Inflammatory macrophage treated with lipopolysaccharide for 1 hour (primary cell): Measurements from ENCODE around the gene RUNX2.
A peak's percentile ranks its signal among the peaks of the same experiment; 100 is the strongest.

ENCODE experiments used
- DNase-seq, 2 donors: peaks; one replicate each; pipeline ENCODE4 v3.0.0-alpha.2; 2020 to 2022

Gene RUNX2

DNA sequence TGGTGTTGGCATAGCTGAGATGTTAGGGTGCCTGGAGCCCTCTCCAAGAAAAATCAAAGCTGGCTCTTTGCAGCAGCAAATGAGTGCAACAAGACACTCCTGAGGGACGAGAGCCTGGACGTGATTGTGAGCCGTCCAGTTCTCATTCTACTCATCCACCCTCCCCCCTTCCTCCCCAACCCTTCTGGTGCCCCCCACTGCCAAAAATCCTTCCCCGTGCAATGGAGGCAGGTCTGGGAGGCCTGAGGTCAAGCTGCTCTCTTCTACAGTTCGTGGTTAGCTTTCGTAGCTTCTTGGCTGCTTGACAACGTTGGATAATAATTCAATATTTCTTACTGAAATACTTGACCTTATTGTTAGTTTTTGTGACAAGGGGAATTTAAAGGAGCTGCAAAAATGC lies 234.9 kb downstream of the RUNX2 start:
- no peak for DNase-seq

DNA sequence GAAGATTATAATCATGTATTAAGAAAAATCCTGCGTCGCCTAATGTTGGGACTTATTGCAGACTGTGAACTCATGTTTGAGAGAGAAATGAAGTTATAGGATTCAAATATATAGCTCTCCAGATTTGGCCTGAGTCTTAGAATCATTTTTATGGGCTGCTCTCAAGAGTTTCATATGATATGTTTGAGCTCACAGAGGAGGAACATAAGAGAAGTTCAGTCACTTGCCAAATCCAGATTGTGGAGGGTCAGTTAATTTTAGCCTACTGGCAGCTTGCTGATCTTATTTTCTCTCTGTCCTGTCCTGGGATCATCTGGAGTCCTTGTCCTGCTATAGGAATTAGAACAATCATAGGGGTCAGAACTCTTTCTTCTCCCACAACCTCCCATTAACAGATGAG lies 235.7 kb downstream of the RUNX2 start:
- DNase-seq, result no peak

DNA sequence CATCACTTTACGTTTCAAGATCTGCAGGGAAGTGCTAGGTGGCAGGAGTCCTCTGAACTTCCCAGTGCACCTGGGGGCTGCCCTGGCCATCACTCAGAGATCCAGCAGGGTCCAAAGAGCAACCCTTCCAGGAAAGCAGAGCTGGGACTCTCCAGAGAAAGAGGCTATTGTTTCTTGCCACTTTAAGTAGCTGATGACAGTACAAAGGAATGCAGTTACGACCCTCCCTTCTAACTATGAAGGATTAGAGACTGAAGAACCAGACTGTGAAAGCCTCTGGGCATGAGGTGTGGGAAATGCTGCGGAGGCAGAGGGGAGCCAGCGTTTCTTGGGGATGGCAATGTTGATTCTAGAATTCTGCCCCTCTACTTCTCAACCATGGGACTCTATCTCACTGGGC lies 238.8 kb downstream of the RUNX2 start:
- no peak for DNase-seq

DNA sequence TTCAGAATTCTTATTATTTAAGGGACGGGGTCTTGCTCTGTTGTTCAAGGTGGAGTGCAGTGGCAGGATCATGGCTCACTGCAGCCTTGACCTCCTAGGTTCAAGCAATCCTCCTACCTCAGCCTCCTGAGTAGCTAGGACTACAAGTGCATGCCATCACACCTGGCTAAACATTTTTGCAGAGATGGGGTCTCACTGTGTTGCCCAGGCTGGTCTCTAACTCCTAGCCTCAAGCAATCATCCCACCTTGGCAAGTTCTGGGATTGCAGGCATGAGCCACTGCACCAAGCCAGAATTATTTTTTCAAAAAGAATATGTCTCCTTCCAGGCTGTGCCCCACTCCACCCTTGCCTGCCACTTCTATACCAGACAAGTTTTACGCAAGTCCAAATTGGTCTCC lies 239.7 kb downstream of the RUNX2 start:
- DNase-seq, result no peak

DNA sequence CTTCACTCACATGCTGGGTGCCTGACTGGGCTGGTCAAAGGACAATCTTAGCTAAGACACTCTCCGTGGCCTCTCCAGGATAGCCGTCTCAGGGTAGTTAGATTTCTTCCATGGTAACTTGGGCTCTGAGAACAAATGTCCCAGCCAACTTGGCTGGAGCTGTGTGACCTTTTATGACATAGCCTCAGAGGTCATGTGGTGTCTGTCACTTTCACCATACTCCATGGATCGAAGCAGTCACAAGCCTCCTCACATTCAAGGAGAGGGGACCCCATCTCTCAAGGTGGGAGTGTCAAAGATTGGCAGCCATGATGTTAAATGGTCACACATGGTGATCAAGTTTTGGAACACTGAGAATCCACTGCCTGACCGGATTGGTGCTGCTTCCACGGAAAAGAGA lies 240.5 kb downstream of the RUNX2 start:
- DNase-seq, result no peak

DNA sequence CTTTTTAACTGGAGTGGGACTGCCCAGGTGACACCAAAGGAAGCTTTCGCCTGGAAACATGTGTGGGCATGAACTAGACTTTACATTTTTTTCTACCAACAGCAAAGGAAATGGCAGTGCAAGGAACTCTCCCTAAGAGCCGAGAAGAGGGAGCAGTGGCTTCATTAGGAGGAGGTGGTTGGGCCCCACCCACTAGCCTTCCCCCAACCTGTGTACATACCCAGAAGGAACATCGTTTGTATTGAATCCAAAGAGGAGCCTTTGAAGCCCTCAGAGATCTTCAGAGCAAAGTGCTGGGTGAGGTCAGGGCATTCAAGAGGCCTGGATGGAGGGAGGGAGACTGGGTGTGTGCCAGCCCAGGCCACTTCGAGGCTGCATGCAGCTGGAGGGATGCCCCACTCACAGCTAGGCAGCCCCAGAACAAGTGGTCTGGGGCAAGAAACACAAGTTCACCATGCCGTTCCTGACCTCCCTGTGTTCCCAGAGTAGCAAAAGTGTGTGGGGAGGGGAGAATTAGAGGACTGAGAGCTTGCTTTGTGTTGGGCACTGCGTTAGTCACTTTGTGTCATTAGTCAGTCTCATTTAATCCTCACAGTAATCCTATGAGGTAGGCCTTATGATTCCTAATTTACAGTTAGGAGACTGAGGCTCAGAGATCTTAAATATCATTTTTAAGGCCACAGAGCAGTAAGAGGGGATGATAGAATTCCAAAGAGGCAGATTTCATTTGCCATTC lies 241.2 kb downstream of the RUNX2 start:
- no peak for DNase-seq

DNA sequence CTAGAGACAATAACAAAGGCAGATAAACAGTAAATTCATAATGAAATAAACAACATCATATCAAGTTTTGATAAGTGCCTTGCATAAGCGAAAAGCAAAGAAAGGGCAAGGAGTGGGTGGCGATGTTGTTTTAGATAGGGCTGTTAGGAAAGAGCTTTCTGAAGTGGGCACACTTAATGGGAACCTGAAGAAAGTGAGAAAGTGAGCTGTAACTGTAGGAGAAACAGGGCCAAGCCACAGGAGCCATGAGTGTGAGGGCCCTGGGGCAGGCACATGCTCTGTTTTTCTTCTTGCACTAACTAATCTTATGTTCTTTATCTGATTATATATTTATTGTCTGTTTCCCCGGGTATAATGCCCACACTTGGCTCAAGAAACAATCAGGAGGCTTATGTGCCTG lies 243.0 kb downstream of the RUNX2 start:
- DNase-seq, result no peak

DNA sequence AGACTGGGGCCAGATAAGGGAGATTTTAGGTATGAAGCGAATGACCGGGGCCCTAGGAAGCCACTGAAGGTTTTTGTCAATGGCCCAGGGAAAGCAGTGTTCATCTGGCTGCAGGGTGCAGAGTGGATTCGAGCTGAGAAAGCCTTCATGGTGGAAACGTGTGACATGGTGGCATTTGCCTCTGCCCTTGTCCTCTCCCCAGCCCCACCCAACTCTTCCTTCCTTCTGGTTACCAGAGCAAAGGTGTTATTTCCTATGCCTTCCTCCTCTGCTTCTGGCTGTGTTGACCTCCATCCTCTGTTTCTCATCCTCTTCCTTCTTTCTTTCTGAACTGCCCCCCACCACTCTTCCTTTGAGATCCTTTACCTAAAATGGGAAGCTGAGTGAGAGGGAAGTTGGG lies 244.7 kb downstream of the RUNX2 start:
- no peak for DNase-seq

DNA sequence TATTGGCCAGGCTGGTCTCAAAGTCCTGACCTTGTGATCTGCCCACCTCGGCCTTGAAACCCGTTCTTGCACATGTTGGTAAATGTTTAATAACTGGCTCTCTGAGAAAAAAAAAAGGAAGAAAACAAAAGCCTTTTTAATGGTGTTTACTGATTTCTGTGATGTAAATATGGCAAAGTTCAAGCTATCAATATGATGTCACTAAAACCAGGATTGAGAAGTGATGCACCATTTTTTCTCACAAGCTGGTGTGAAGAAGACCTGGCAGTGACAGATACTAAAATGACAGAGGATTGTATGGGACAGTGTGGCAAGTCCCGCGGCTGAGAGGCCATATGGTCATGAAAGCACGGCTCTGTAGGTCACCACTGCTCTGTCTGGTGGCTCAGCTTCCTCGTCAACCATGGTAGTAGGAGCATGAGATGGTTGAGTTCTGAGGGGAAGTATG lies 245.9 kb downstream of the RUNX2 start:
- peak; percentile 32 to 86 for DNase-seq

DNA sequence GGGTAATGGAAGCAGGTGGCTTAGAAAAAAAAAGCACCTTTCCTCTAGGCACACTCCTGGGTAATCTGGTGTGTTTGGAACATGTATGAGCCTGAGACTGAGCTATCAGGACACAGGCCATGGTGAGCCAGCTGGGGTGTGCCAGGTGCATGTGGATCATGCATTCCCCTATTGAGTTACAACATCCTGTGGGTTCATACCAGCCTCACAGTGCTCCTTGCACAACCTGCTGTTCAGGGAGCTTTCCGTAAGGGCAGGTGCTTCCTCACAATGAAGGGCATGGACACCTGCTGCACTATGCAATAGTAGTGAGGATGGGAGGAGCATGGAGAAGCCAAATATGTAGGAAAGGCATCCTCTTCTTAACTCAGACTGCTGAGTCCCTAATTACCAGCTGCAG lies 246.8 kb downstream of the RUNX2 start:
- no peak for DNase-seq

DNA sequence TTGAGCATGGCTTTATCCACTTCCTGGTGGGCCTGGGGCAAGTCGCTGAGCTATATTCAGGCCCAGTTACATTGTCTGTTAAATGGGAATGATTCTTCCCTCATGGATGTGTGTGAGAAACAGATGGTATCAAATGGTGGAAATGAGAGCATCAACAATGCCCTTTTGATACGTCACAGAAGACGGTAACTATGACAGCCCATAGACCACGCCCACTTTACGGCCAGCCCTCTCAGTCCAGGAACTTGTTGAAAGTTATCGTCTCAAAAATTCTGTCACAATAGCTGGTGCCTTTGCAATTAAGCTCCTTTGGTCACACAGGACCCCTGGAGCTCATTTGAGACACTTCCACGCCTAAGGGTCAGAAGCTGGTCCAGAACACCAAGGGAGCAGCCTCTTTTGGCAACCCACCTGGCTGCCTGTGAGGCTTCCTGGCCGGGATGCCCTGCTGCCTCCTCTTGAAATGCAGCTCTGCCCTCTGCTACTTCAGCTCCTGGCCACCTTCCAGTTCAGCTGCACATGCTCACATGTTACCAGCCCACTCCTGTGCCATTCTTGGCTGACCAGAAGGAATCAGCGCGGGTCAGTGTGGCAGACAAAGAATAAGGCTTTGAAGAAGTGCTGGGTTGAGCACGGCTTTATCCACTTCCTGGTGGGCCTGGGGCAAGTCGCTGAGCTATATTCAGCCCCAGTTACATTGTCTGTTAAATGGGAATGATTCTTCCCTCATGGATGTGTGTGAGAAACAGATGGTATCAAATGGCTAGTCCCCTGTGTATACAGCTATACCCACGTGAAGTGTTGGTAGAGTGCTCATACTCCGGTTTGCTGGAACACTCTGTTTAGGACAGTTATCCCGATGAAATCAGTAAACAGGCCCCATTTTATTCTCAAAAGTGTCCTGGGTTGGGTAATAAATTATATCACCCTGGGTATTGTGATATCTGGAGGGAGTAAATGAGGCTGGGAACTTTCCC lies 248.8 kb downstream of the RUNX2 start:
- no peak for DNase-seq

DNA sequence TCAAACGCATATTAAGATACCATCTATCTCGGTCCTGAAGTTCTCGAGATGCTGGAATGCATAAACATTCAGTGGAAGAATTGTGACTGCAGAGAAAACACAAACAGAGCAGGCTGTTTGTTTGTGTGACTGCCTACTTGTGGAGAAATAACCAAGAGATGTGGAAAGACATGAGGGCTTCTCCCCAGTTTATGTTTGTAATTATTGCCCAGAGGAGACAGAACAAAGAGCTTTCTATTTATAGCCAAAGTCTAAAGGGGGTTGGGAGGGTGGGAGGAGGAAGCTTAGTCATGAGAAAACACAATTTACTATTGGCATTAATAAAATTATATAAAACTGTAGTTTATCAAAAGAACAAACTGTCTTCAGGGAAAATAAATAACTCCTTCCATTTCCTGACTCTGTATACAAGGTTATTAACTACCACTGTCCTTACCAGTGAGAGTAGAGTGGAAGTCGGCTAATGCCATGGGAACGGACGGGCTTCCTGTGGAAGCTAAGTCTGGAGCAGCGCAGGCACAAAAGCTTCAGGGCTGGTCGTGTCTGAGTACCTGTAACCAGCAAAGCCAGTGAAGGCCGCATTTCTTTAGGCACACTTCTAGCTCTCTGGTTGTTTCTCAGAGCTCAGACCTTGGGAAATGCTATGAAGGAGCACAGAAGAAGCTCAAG lies 249.8 kb downstream of the RUNX2 start:
- no peak for DNase-seq

DNA sequence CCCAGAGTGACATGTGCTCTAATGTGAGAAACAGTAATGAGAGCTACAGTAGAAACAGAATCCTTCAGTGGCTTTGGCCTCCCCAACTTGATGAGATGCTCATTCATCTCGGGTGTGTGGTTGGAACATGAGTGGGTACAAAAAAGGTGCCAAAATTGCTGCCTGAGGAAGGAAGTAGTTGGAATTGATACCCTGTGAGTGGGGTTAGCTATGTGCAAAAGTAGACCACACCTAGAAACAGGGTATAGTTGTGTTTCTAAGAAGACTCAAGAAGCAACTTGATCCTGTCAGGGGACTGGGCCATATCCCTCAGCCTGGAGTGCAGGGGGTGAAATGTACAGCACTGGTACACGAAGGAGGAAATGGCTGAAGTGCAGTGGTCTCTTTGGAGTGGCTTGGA lies 256.0 kb downstream of the RUNX2 start:
- no peak for DNase-seq

DNA sequence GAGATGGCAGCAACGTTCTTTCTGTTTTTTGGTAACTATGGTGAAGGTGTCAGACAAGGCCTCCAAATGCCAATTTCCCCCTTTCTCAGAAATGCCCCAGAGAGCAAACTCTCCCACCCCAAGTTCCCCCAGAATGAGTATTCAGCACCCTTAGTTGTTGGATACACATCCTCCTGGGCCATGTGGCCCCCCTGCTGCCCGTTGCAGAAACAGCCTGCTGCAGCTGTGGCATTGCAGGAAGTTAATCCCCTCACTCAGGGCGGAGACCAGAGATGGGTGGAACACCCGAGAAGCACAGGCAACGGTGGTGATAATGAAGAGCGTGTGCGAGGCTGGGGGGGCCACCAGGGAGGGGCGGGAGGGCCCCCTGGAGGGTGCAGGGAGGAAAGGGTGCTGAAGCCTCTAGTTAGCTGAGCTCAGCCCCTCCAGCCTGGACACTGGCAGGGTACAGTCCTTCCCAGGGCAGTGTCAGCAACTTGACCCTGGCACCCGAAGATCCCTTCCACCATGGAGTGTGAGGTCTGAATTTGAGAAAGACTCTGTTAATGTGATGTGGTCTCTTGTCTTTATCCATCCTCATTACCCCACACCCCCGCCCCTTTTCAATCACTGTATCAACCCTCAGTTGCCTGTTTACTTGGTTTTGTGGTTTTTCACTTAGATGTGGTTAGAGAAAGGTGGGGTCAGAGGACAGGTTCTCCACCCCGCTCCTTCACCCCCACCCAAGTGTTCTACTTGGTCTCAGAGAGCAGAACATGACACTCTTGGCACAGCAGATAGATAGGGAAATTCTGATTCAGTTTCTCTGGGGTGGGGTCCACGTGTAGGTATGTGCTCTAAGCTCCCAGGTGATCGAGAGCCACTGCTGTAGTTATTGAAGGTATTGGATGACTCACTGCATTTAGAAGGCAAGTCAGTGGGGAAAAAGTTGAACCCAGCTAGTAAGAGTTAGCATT lies 258.4 kb downstream of the RUNX2 start:
- DNase-seq, result no peak

DNA sequence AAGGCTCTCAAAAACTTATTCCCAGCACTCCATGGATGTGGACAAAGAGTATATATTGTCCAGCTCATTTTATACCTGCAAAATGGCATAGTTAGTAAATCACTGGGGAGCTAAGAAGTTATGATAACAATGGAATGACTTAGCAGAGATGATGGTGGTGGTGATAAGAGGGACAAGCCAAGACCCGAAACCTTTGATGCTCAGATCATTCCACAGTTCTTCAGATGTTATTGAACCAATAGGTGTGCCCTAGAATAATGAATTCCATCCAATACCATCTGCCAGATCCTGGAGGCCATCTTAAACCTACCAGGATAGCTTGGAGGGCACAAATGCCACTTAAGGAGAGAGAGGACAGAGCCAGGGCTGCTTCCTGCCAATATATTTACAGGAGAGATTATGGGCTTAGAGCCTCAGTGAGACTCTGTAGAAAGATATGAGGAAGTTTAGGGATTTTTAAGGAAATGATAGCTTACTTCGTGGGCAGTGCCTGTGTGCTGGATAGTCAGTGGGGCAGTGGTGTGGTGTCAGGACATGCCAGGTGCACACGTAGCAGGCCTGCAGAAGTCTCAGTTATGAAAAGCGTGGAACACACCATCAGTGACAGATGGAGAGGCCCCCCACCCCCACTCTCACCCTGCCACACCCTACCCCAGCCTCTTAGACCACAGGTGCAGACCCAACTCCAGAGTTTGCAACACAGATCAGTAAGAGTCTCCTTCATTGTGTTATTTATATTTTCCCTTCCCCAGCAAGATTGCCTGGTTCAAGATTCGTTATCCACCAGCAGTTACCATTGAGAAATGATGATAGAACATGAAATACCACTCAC lies 259.3 kb downstream of the RUNX2 start:
- no peak for DNase-seq

DNA sequence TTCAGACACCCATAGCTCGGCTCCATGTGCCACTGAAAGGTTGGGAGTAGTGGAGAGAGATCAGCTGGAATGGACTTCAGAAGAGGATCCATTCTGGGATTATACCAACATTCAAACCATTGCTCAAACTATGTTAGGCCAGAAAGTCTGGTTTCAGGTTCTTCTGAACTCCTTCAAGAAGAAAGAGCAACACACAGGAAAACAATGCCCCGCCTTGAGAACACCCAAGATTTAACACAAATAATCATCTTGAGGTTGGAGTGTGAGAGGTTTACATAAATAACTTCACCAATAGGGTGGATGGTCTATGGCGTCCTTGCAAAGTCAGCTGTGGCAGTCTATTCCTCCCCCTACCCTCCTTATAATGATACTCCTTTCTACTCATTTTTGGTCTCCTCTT lies 261.2 kb downstream of the RUNX2 start:
- DNase-seq, result no peak

DNA sequence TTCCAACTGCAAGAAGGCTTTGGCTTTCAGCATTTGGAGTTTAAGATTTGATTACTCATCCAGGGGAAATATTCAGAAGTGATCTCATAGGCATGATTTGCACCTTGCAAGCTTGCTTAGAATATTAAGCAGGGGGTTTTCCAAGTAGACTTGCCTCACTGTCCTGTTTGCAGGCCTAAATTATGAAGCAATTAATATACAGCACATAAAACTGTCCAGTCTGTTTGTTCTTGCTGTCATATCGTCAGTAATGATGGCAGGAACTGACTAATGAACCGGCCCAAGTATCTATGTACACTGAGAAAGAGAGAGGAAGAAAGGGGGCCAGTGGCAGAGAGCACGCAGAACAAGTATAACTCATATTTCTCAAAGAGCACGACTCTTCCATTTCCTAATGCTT lies 262.1 kb downstream of the RUNX2 start:
- peak; percentile 63 to 85 for DNase-seq

DNA sequence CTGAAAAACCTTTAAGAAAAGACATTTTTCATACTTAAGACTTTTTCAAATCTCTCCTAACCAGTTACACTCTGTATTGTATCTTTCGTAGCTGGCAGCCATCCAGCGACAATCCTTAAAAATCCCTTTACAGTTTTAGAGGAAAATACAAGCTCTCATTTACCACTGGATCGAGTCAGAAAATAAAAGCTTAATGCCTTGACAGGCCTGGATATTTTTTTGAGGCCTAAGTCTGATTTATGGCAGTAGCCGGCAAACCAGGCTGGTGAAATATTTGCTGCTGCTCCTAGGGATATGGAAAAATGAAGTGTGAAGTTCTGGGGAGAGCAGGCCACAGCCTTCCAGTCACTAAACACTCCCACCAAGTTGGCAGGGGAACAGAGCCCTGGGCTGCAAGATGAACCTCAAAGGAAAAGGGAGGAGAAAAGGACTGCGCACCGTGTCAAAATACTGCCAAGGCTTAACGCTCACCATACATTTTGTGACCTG lies 262.6 kb downstream of the RUNX2 start:
- DNase-seq, result no peak

DNA sequence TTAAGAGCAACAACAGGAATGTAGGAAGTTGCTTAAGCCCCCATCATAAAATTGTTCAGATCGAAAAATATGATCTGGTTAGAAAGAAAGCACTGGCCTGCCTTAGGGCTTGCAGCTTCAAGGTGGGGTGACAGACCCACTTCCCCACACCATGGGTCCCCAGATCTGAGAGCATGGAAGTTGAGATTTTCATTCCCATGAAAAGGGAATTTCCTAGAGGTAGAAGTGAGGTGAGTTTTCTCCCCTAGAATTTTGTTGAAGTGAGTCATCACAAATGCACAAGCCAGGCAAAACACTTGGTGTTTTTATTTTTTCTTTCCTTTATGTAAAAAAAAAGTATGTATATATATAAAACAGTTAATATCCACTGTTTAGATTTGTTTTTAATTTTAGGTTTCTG lies 263.2 kb downstream of the RUNX2 start:
- DNase-seq, result no peak

DNA sequence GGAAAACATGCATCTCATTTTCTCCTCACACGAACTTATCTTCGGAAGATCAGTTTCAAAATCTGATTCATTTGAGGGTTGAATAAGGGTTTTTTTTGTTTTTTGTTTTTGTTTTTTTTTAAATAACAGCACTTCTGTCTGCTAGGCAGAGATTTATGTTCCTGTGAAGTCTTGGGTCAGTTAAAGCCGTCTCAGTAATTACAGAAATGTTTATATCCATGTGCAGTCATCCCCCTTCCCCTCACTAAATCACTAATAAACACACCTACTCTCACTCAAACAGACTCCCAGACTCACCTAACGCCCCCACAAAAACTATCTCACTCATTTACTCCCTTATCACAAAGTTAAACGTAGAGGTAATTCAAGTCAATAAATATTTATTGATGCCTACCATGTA lies 263.8 kb downstream of the RUNX2 start:
- DNase-seq, result no peak

DNA sequence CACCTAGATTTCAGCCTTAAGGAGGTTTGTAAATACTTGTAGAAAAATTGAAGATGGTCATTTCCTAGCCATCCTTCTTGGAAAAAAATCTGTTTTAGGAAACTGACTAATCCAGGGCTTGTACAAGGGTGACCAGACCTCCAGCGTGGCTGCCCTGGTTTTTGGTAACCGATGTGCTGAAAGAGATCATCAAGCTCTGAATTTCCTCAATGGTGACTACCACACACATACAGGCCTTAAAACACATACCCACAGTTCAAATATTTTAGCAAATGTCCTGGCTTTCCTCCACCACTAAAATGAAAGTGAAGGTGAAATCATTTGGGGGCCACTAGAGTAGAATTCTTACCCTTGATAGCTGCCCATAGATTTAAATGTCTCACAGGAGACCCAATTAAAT lies 264.9 kb downstream of the RUNX2 start:
- no peak for DNase-seq
